ENCODE measurements around the gene CCDC13.
A peak's percentile ranks its signal among the peaks of the same experiment; 100 is the strongest.

The CCDC13 gene

GRCh38 chr3:42773409-42773751 is 327 bp upstream of the CCDC13 start:
- Mint-ChIP-seq H3K4me3 (peak overlapping the region; percentile 90), H3K9me3 (no peaks in the 10 kb centered on the region), H3K4me1 (ENCODE audit: low read depth) (peaks cover 15% of the 10 kb centered on the region), H3K27ac (peak overlapping the region; percentile 90), H3K36me3 (ENCODE audit: low read depth) (no peaks in the 10 kb centered on the region), H3K27me3 (no peaks in the 10 kb centered on the region)

DNA sequence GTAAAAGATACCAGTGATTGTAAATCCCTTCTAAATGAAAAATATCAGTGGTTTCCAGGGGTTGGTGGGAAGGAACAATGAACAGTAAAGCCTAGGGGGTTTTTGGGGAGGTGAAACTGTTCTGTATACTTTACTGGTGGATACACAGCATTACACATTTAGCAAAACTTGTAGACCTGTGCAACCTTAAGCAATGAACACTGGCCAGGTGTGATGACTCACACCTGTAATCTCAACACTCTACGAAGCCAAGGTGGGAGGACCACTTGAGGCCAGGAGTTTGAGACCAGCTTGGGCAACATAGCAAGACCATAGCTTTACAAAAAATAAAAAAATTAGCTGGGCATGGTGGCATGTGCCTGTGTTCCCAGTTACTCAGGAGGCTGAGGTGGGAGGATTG is 1.8 kb downstream of the CCDC13 start:
- no peaks in the 10 kb centered on the region for H3K36me3 Mint-ChIP-seq (ENCODE audit: low read depth)
- H3K9me3 Mint-ChIP-seq = no peaks in the 10 kb centered on the region
- no peak overlapping the region for H3K27ac Mint-ChIP-seq
- no peak overlapping the region for H3K4me3 Mint-ChIP-seq
- H3K27me3 Mint-ChIP-seq = no peaks in the 10 kb centered on the region
- peaks cover 15% of the 10 kb centered on the region for H3K4me1 Mint-ChIP-seq (ENCODE audit: low read depth)

DNA sequence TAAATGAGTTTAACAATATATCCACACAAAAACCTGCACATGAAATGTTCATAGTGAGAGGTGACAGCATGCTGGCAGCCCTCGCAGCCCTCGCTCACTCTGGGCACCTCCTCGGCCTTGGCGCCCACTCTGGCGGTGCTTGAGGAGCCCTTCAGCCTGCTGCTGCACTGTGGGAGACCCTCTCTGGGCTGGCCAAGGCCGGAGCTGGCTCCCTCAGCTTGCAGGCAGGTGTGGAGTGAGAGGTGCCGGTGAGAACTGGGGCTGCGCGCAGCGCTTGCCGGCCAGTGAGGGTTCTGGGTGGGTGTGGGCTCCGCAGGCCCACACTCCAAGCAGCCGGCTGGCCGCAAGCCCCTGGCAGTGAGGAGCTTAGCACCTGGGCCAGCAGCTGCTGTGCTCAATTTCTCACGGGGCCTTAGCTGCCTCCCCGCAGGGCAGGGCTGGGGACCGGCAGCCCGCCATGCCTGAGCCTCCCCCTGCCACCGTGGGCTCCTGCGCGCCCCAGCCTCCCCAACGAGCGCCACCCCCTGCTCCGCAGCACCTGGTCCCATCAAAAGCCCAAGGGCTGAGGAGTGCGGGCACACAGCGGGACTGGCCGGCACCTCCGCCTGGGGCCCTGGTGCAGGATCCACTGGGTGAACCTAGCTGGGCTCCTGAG is 3.4 kb downstream of the CCDC13 start:
- Mint-ChIP-seq H3K4me1 (ENCODE audit: low read depth) (peaks cover 15% of the 10 kb centered on the region), H3K27me3 (no peaks in the 10 kb centered on the region), H3K27ac (no peak overlapping the region), H3K36me3 (ENCODE audit: low read depth) (no peaks in the 10 kb centered on the region), H3K4me3 (no peak overlapping the region), H3K9me3 (no peaks in the 10 kb centered on the region)

DNA sequence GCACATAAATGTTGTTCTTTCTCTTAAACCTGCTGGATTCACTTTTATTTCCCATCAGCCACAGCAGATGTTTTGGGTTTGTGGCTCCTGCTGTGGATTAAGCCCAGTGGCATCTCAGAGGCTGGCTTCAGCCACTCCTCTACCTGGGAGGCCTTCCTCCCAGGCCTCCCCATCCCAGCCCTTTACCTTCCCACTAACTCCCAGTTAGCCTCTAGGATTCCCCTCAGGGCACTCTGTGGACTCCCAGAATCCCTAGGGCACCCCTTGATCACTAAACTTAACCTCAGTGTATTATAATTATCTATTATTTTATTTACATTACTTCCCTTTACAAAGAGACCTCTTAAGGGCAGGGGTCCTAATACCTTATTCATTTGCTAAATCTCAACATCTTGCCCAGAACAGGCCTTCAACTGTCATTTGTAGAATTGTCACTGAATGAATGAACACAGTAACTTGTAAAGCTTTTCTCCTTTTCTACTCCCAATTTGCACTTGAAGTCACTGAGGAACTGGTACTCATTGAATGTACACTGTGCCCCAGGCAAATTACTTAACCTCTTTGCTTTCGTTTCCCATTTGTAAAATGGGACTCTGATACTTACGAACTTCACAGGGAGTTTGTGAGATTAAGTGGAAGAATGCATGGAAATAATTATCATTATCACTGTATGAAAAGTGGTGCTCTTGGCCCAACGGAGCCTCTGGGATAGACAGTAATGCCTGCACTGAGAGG is 8.3 kb downstream of the CCDC13 start:
- no peaks in the 10 kb centered on the region for H3K9me3 Mint-ChIP-seq
- no peaks in the 10 kb centered on the region for H3K4me1 Mint-ChIP-seq (ENCODE audit: low read depth)
- H3K27me3 Mint-ChIP-seq = no peaks in the 10 kb centered on the region
- H3K4me3 Mint-ChIP-seq = no peak overlapping the region
- H3K36me3 Mint-ChIP-seq (ENCODE audit: low read depth) = no peaks in the 10 kb centered on the region
- H3K27ac Mint-ChIP-seq = no peak overlapping the region

- Mint-ChIP-seq H3K27me3 (no peaks in the 10 kb centered on the region), H3K4me1 (ENCODE audit: low read depth) (no peaks in the 10 kb centered on the region), H3K9me3 (no peaks in the 10 kb centered on the region), H3K27ac (no peak overlapping the region), H3K36me3 (ENCODE audit: low read depth) (no peaks in the 10 kb centered on the region), H3K4me3 (no peak overlapping the region)
These were observed 8.9 kb downstream of the CCDC13 start for GRCh38 chr3:42764115-42764514.

- H3K36me3 Mint-ChIP-seq (ENCODE audit: low read depth) = no peaks in the 10 kb centered on the region
- H3K27ac Mint-ChIP-seq = no peak overlapping the region
- H3K4me3 Mint-ChIP-seq = no peak overlapping the region
- no peaks in the 10 kb centered on the region for H3K27me3 Mint-ChIP-seq
- H3K9me3 Mint-ChIP-seq = no peaks in the 10 kb centered on the region
- no peaks in the 10 kb centered on the region for H3K4me1 Mint-ChIP-seq (ENCODE audit: low read depth)
These were observed 10.0 kb downstream of the CCDC13 start for GRCh38 chr3:42763021-42763420.

GRCh38 chr3:42762046-42762724 is 10.9 kb downstream of the CCDC13 start:
- Mint-ChIP-seq H3K36me3 (ENCODE audit: low read depth) (no peaks in the 10 kb centered on the region), H3K9me3 (no peaks in the 10 kb centered on the region), H3K27me3 (no peaks in the 10 kb centered on the region), H3K4me3 (no peak overlapping the region), H3K4me1 (ENCODE audit: low read depth) (no peaks in the 10 kb centered on the region), H3K27ac (no peak overlapping the region)

- Mint-ChIP-seq H3K4me1 (ENCODE audit: low read depth) (no peaks in the 10 kb centered on the region), H3K4me3 (no peak overlapping the region), H3K9me3 (no peaks in the 10 kb centered on the region), H3K27ac (no peak overlapping the region), H3K27me3 (no peaks in the 10 kb centered on the region), H3K36me3 (ENCODE audit: low read depth) (no peaks in the 10 kb centered on the region)
These were observed 14.9 kb downstream of the CCDC13 start for GRCh38 chr3:42758126-42758525.

- H3K4me1 Mint-ChIP-seq (ENCODE audit: low read depth) = no peaks in the 10 kb centered on the region
- H3K27me3 Mint-ChIP-seq = no peaks in the 10 kb centered on the region
- H3K27ac Mint-ChIP-seq = no peak overlapping the region
- no peaks in the 10 kb centered on the region for H3K36me3 Mint-ChIP-seq (ENCODE audit: low read depth)
- no peaks in the 10 kb centered on the region for H3K9me3 Mint-ChIP-seq
- H3K4me3 Mint-ChIP-seq = no peak overlapping the region
These were observed 16.3 kb downstream of the CCDC13 start for GRCh38 chr3:42756681-42757213.

- no peak overlapping the region for H3K4me3 Mint-ChIP-seq
- no peaks in the 10 kb centered on the region for H3K4me1 Mint-ChIP-seq (ENCODE audit: low read depth)
- no peaks in the 10 kb centered on the region for H3K36me3 Mint-ChIP-seq (ENCODE audit: low read depth)
- H3K9me3 Mint-ChIP-seq = no peaks in the 10 kb centered on the region
- H3K27me3 Mint-ChIP-seq = no peaks in the 10 kb centered on the region
- H3K27ac Mint-ChIP-seq = no peak overlapping the region
These were observed 17.1 kb downstream of the CCDC13 start for GRCh38 chr3:42755681-42756578.

DNA sequence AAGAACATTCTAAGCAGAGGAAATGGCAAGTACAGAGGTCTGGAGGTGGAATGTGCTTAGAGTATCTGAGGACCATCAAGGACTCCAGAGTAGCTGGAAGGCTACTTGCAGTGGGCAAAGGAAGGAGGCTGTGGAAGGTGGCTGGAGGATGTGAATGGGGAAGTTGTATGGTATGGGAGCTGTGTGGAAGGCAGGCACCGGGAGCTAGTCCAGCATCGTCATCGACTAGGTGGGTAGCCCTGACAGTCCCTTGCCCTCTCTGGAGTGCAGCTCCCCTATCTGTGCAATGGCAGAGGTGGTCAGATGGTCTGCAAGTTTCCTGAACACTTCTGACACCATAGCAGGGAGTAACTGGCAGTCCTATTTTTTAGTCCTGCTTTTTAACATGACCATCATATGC is 19.3 kb downstream of the CCDC13 start:
- no peaks in the 10 kb centered on the region for H3K27me3 Mint-ChIP-seq
- no peak overlapping the region for H3K27ac Mint-ChIP-seq
- no peaks in the 10 kb centered on the region for H3K4me1 Mint-ChIP-seq (ENCODE audit: low read depth)
- no peaks in the 10 kb centered on the region for H3K9me3 Mint-ChIP-seq
- H3K36me3 Mint-ChIP-seq (ENCODE audit: low read depth) = no peaks in the 10 kb centered on the region
- H3K4me3 Mint-ChIP-seq = no peak overlapping the region

- Mint-ChIP-seq H3K27ac (no peak overlapping the region), H3K36me3 (ENCODE audit: low read depth) (no peaks in the 10 kb centered on the region), H3K9me3 (no peaks in the 10 kb centered on the region), H3K4me1 (ENCODE audit: low read depth) (peaks cover 6% of the 10 kb centered on the region), H3K4me3 (no peak overlapping the region), H3K27me3 (no peaks in the 10 kb centered on the region)
These were observed 20.1 kb downstream of the CCDC13 start for GRCh38 chr3:42752961-42753360.

DNA sequence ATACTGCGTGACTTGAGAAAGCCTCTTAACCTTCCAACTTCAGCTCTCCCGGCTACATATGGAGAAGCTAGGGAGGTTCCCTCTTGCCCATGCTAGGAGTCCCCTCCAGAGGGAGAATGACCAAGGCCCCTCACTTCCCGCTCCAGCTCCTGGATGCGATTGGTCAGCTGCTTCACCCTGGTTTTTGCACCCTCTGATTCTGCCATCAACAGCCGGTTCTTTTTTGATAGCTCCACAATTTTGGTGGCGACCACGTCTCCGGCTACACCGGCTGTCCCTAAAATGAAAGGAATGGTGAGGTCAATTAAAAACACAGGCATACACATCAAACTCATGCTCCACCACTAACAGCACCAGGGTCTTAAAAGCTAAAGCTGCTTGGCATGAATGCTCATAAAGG is 20.6 kb downstream of the CCDC13 start:
- H3K4me3 Mint-ChIP-seq = no peak overlapping the region
- H3K36me3 Mint-ChIP-seq (ENCODE audit: low read depth) = no peaks in the 10 kb centered on the region
- no peak overlapping the region for H3K27ac Mint-ChIP-seq
- H3K9me3 Mint-ChIP-seq = no peaks in the 10 kb centered on the region
- H3K4me1 Mint-ChIP-seq (ENCODE audit: low read depth) = peaks cover 11% of the 10 kb centered on the region
- H3K27me3 Mint-ChIP-seq = no peaks in the 10 kb centered on the region

GRCh38 chr3:42751609-42752008 is 21.4 kb downstream of the CCDC13 start:
- Mint-ChIP-seq H3K27ac (no peak overlapping the region), H3K36me3 (ENCODE audit: low read depth) (no peaks in the 10 kb centered on the region), H3K4me3 (no peak overlapping the region), H3K4me1 (ENCODE audit: low read depth) (peaks cover 15% of the 10 kb centered on the region), H3K27me3 (no peaks in the 10 kb centered on the region), H3K9me3 (no peaks in the 10 kb centered on the region)
